ENCODE measurements around the gene B3GALT2. TPM values are rescaled to one million over a fixed set of nuclear protein-coding genes. Genes with fewer than 3 reads are reported as not detected.

Gene B3GALT2
- total and polyA plus RNA-seq, 10 of the 15 experiments (the other 5 are each of a cell fraction or from before 2014, with no cell fraction given) = 0.10 to 0.25 (median 0.14) TPM; not detected in 7

DNA sequence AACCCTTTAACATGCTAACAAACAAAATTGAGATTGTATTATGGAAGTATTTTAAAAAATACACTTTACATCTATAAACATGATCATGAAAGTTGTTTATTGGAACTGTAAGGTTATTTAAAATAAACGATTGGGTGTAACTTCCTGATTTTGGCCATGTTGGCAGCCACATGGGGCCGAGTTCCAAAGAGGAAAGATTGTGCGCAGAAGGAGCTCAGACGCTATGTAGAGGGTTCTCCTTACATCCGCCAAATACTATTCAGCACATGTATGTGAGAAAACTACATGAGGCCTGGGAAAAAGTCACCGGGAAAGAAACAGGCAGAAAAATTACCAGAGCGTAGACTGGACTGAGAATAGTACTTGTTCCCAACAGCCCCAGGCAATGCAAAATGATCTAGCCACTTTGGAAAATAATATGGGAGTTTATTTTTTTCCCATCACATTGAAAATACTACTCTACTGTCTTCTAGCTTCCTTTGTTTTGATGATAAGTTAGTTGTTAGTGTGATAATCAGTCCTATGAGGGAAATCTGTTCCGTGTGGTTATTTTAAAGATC is 35.7 kb upstream of the B3GALT2 start:
- no peak for DNase-seq (ENCODE audit: low read depth, low spot score)
- CTCF ChIA-PET = interaction anchor here (1.1 to 2.3 kb wide), 2 partner anchors 38 to 152 kb away, joined by 3 to 5 read pairs; no protein-coding TSS in a partner anchor
- H3K79me2 ChIP-seq (ENCODE audit: control insufficient read depth, insufficient read depth, low read length) = no peaks in the 10 kb centered on the region
- intact Hi-C loops (cut with micrococcal nuclease; ENCODE audit: unreplicated experiment) = no loop called here
- SMC1A ChIA-PET (ENCODE audit: uncharacterized antibody, unreplicated experiment) = interaction anchor here (0.7 to 1.4 kb wide), 3 partner anchors 11 to 17 kb away, joined by 3 read pairs; no protein-coding TSS in a partner anchor
- H3K9ac ChIP-seq (ENCODE audit: control insufficient read depth, insufficient read depth, low read length) = no peak overlapping the region
- in situ Hi-C loops (cut with MboI) = no loop called here
- BruUV-seq (replicated peaks) = no TSS peak
- no peaks in the 10 kb centered on the region for H3K4me1 ChIP-seq (ENCODE audit: control insufficient read depth, insufficient read depth, low read length)
- no peak for TF ChIP-seq RFX5 (IDR thresholded peaks at IDR 0.05; ENCODE audit: low read depth, low read length)
- TF ChIP-seq YY1 (IDR thresholded peaks at IDR 0.05; ENCODE audit: low read depth, low read length) = no peak
- TF ChIP-seq TAF1 (IDR thresholded peaks at IDR 0.05; ENCODE audit: borderline replicate concordance, low read depth, low read length) = no peak
- peaks cover 3 to 10% of the 10 kb centered on the region in 2 experiments; a peak in 3 of 4 replicates for H3K36me3 ChIP-seq (ENCODE audit: control insufficient read depth in 2 of 2, insufficient read depth in 2 of 2, low read length in 1 of 2)
- FAIRE-seq = no peak
- H3K27me3 ChIP-seq (replicated peaks in 1 of 2; ENCODE audit: control insufficient read depth in 2 of 2, insufficient read depth in 2 of 2, low read length in 1 of 2) = no peaks in the 10 kb centered on the region
- RAD21 ChIA-PET (ENCODE audit: unreplicated experiment) = no interaction called here
- H4K20me1 ChIP-seq (ENCODE audit: control insufficient read depth, insufficient read depth) = no peaks in the 10 kb centered on the region
- H3K4me3 ChIP-seq = no peak overlapping the region
- WGBS (ENCODE audit: insufficient coverage, insufficient replicate concordance, low lambda C conversion rate, missing lambda C conversion rate) = 95% methylated on average over 8 of the region's 8 CpGs
- no peaks in the 10 kb centered on the region for H3K9me3 ChIP-seq (replicated peaks; ENCODE audit: control insufficient read depth, insufficient read depth, low read length)
- POLR2A ChIA-PET = interaction anchor here (0.6 kb wide), 2 partner anchors 32 to 83 kb away, joined by 3 read pairs; no protein-coding TSS in a partner anchor
- ATAC-seq = no peak
- H2AFZ ChIP-seq (ENCODE audit: control insufficient read depth, low read depth, low read length) = no peak overlapping the region
- no peak overlapping the region for H3K27ac ChIP-seq (ENCODE audit: control insufficient read depth, insufficient read depth)
- no peak overlapping the region for H3K4me2 ChIP-seq (ENCODE audit: control insufficient read depth, insufficient read depth)

DNA sequence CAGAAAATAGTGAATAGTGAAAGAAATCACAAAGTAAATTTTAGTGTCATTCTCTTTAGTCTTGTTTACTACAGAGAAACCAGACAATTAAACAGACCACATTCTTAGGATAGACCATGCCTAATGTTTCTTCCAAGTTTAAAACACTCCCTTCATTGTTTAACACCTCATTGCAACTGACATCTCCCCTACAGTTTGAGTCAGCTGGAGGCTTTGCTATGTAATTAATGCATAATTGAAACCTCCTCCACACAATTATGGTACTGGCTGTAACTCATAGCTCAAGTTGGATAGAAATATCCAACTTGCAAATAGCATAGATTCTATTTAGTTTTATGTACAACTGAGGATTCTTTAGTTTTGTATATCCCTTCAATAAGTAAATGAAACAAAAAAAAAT is 35.2 kb upstream of the B3GALT2 start:
- Histone ChIP-seq H3K4me3 (no peak overlapping the region), H3K27ac (ENCODE audit: control insufficient read depth, insufficient read depth) (no peak overlapping the region), H3K27me3 (replicated peaks in 1 of 2; ENCODE audit: control insufficient read depth in 2 of 2, insufficient read depth in 2 of 2, low read length in 1 of 2) (no peaks in the 10 kb centered on the region), H3K4me1 (ENCODE audit: control insufficient read depth, insufficient read depth, low read length) (no peaks in the 10 kb centered on the region), H3K9me3 (replicated peaks; ENCODE audit: control insufficient read depth, insufficient read depth, low read length) (no peaks in the 10 kb centered on the region), H3K36me3 (ENCODE audit: control insufficient read depth in 2 of 2, insufficient read depth in 2 of 2, low read length in 1 of 2) (peaks cover 3 to 8% of the 10 kb centered on the region in 2 experiments; a peak in 3 of 4 replicates), H2AFZ (ENCODE audit: control insufficient read depth, low read depth, low read length) (no peak overlapping the region), H3K79me2 (ENCODE audit: control insufficient read depth, insufficient read depth, low read length) (no peaks in the 10 kb centered on the region), H3K9ac (ENCODE audit: control insufficient read depth, insufficient read depth, low read length) (no peak overlapping the region), H3K4me2 (ENCODE audit: control insufficient read depth, insufficient read depth) (no peak overlapping the region), H4K20me1 (ENCODE audit: control insufficient read depth, insufficient read depth) (no peaks in the 10 kb centered on the region)
- no peak for FAIRE-seq
- no TSS peak for BruUV-seq (replicated peaks)
- TF ChIP-seq SMAD5 (IDR thresholded peaks at IDR 0.05; ENCODE audit: low read depth) = no peak
- no peak for TF ChIP-seq TAF1 (IDR thresholded peaks at IDR 0.05; ENCODE audit: borderline replicate concordance, low read depth, low read length)
- RAD21 ChIA-PET (ENCODE audit: unreplicated experiment) = no interaction called here
- in situ Hi-C loops (cut with MboI) = no loop called here
- CTCF ChIA-PET = interaction anchor here (1.1 to 2.3 kb wide), 2 partner anchors 38 to 152 kb away, joined by 3 to 5 read pairs; no protein-coding TSS in a partner anchor
- POLR2A ChIA-PET = no interaction called here
- ATAC-seq = peak; percentile 14; the same call in 1 of the 3 replicates
- SMC1A ChIA-PET (ENCODE audit: uncharacterized antibody, unreplicated experiment) = interaction anchor here (1.0 to 1.4 kb wide), 2 partner anchors 12 to 13 kb away, joined by 3 read pairs; no protein-coding TSS in a partner anchor
- DNase-seq (ENCODE audit: low read depth, low spot score) = no peak
- intact Hi-C loops (cut with micrococcal nuclease; ENCODE audit: unreplicated experiment) = no loop called here

Data from GM12878 (cell line).